HG02623 (cell line): ENCODE data around the gene C10orf90.

Source experiments
- ATAC-seq: cut with Tn5 transposase; IDR thresholded peaks from one replicate; pipeline ENCODE4 v1.9.1; 2021; ENCODE audit warnings: moderate library complexity; ENCODE audit not compliant: unreplicated experiment

Gene C10orf90

DNA sequence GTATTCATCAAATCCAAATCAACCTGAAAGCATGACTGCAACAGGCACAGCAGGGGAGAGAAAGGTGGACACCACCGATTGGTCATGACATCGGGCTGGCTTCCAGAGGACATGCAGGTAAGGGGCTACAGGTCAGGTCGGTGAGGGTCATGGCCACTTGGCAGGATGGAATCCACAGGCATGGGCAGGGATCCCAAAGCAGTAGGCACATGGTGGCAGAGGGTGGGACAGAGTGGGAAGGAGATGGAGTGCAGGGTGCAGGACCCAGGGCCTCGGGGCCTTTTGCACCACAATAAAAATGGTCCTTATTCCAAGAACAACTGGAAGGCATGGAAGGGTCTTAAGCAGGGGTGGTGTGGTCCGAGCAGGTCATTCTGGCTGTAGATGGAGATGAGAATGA lies 33.0 kb downstream of the C10orf90 start:
- ATAC-seq: no peak

GRCh38 chr10:126634911-126635310 lies 35.6 kb downstream of the C10orf90 start:
- ATAC-seq: no peak

DNA sequence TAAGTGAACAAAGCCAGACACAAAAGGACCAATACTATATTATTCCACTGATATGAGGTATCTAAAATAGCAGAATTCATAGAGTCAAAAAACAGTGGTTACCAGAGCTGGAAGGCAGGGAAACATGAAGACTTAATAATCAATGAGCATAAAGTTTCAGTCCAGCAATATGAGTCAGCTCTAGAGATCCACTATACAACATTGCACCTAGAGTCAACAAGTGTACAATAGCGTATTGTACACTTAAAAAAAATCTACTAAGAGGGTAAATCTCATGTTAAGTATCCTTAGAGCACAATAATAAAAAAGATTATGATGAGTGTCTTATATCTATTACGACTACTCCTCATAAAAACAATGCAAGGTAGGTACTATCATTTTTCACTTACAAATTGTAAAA lies 36.1 kb downstream of the C10orf90 start:
- ATAC-seq: no peak

GRCh38 chr10:126632705-126633104 lies 37.8 kb downstream of the C10orf90 start:
- ATAC-seq: no peak

DNA sequence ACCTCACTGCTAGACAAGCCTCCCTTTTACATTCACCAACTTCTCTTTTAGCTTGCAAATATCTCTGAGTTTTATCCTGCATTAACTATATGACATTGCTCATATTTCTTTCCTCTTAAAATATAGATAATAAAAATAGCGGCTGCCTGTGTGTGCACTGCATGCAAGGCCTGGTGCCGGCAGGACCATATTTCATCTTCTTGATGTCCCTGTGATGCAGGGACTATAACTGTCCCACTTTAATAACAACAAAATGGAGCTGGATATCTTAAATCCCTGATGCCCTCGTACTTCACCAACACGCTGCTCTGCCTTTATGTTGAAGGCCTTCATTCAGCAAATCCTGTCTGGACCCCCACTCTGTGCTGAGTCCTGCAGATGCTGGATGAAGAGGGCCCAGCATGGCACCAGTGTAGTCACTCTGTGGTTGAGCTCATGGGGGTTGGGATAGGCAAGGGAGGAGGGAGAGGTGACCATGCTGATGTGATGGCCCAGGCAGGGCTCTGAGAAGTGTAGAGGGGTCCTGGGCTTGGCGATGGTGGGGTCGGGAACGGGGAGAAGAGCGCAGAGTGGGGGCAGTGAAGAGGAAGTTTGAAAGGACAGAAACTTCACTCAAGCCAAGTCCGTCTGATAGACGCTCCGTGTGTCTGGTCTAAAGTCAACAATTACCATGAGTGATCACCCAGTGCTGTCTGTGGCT lies 40.4 kb downstream of the C10orf90 start:
- no peak for ATAC-seq

DNA sequence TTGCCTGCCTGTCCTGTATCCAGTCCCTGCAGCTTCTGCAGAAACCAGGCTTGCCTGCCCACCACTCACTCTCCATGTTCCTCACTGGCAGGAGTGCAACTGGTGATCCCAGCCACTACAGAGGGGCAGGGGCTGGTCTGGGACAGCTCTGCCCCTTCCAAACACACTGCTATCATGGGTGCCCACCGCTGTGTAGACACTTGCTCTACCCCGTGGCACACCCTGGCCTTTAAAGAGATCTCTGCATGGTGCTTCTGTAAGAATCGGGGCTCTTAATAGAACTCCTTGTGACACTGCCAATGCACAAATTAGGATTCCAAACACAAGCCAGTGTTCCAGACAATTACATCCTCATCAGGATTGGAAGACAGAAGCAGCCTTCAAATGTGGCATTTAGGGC lies 41.7 kb downstream of the C10orf90 start:
- no peak for ATAC-seq

- no peak for ATAC-seq
These were observed 48.6 kb downstream of the C10orf90 start for GRCh38 chr10:126621846-126622245.

DNA sequence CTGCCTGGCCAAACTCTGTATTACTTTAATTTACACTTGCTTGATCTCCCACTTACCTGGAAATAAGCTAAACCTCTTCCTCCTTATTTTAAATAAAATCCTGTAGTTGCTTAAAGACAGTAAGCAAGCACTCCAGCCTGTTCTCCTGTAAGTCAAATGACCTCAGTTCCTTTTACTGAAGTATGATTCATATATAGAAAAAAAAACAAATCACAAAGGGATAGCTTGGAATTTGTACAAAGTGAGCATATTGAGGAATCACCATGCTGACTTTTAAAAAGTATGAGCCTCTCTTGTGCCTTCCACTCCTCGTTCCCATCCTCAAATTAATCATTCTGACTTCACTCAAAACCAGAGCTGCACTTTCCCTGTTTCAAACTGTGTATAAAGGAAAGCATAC lies 52.0 kb downstream of the C10orf90 start:
- ATAC-seq: no peak

DNA sequence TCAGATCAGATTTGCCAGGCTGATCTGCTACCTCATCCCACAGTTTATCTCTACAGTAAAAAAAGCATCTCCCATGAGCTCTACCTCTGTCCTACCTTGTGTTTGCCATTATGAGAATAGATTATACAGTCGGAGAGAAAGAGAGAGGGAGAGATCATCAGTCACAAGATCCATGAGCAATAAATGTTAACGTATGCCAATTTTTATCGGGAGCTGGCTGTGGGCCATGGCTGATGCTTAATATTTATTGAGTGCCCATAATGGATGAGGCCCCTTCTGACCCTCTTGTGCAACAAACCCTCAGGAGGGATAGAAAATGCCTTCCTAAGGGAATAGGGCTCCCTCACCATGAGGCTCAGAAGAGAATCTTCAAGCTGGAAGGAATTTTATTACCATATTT lies 52.8 kb downstream of the C10orf90 start:
- ATAC-seq: no peak

- ATAC-seq: no peak
These were observed 53.3 kb downstream of the C10orf90 start for GRCh38 chr10:126617208-126617607.

DNA sequence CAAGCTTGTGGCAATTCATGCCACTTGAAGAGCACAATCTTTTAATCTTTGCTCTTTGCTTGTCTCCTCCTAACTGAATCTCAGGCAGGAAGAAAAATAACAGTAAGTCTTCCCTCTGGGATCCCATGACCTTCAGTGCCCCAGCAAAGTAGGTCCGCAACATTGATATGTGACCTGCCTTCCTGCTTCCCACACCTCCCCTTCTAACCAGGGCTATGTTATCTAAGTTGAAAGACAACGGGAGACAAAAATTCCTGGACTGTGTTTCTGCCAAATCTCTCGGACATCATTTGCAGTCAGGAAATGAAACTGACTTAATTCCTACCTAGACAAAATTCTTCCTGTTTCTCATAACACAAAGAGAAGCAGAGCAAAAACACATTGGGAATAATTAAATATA lies 53.8 kb downstream of the C10orf90 start:
- ATAC-seq: no peak

DNA sequence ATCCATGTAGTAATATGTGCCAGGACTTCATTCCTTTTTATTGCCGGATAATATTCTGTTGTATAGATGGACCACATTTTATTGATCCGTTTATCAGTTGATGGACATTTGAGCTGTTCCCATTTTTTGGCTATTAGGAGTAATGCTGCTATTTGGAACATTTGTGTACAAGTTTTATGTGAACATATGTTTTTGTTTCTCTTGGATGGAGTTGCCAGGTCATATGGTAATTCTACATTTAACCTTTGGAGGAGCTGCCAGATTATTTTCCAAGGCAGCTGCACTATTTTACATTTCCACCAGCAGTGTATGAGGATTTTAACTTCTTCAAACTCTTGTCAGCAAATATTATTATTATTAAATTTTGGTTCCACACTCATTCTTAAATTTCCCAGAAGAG lies 59.2 kb downstream of the C10orf90 start:
- ATAC-seq: no peak

GRCh38 chr10:126609566-126609965 lies 60.9 kb downstream of the C10orf90 start:
- no peak for ATAC-seq

GRCh38 chr10:126599949-126600682 lies 70.4 kb downstream of the C10orf90 start:
- ATAC-seq: no peak

DNA sequence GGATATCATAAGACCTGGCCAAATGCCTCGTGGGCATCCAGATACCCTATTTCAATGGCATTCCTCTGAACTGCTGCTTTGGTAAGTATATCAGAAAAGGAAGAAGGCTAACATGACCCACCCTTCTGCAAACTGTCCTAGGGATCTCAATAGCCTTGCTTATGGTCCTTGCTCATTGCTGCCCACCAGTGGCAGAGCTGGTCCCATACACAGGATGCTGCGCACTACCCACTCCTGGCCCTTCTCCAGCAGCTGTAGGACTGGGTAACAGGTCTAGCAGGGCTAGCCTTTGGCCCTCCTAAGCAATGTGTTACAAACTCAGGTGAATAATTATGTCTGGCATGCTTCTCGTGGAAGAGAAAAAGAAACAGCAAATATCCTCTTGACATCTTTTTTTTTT lies 72.5 kb downstream of the C10orf90 start:
- peak; percentile 66 for ATAC-seq

- ATAC-seq: no peak
These were observed 73.3 kb downstream of the C10orf90 start for GRCh38 chr10:126597211-126597610.

DNA sequence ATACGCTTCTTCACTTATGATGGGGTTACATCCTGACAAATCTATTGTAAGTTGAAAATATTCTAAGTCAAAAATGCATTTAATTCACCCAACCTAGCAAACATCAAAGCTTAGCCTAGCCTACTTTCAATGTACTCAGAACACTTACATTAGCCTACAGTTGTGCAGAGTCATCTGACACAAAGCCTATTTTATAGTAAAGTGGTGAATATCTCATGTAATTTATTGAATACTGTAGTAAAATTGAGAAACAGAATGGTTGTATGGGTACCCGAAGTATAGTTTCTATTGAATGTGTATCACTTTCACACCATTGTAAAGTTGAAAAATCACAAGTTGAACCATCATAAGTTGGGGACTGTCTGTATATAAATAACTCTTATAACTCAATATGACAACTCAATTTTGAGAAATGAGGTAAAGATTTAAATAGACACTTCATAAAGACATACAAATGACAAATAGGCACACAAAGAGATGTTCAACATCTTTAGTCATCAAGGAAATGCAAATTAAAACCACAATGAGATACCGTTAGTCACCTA lies 73.9 kb downstream of the C10orf90 start:
- no peak for ATAC-seq

DNA sequence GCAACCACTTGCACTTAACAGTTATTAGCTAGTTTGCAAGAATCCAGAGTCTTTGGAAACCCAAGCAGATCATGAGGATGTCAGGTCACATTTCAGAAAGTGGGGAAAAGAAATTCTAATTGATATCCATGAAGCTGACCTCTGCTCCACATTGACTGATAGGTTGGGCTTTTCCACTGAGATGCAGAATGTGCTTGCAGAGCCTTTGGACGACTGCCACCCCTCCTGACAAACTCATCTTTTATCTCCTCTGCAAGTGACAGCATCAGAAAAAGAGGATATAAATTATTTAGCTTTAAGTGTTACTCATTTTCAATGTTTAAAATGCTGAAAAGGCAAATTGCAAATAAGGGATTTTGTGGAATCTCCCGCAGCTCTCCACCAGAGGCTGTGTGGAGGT lies 75.3 kb downstream of the C10orf90 start:
- ATAC-seq: no peak

- ATAC-seq: no peak
These were observed 76.4 kb downstream of the C10orf90 start for GRCh38 chr10:126593968-126594701.

GRCh38 chr10:126592901-126593300 lies 77.6 kb downstream of the C10orf90 start:
- ATAC-seq: no peak

- no peak for ATAC-seq
These were observed 82.5 kb downstream of the C10orf90 start for GRCh38 chr10:126588024-126588423.

DNA sequence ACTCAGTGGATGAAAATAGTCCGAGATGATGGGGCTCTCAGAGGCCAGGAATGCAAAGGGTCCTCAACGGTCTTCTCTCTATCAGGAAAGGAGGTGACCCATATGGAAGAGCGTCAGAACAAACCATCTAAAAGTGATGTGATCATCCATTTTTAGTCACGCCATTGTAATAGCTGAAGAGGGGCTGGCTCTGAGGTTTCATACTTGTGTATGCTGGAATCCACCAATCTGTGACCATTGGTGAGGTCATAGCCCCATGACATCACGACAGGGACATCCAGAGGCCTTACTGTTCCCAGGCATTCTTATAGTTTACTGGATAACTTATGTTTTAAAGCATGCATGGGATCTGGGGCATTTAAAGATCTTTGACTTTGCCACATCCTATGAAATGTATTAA lies 83.6 kb downstream of the C10orf90 start:
- ATAC-seq: no peak
